Measurements from ENCODE around the gene LEF1. TPM values are rescaled to one million over a fixed set of nuclear protein-coding genes. Genes with fewer than 3 reads are reported as not detected.

LEF1 gene
- total RNA-seq, 1 donor from 2014 or later = 19.4 TPM

DNA sequence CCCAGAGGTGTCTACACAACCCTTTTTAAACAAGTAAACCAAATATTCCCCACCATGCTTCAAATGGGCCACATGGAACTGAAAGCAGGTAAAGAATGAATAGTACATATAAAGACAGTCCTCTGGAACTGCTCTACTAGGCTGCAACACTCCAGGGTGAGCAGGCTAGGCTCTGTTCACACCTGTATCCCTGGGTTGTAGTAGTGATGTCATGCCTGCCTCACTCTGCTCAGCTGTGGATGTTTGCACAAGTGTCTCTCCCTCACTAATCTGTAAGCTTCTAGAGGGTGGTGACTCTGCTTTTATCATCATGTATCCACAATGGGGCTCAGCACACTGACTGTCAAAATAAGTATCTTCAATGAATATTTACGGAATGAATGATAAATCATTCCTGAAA lies 20.4 kb downstream of the LEF1 start:
- Mint-ChIP-seq H3K27me3 (ENCODE audit: insufficient read depth, low read depth) (peaks cover 3% of the 10 kb centered on the region), H3K27ac (no peak overlapping the region), H3K4me1 (peaks cover 36% of the 10 kb centered on the region), H3K9me3 (no peaks in the 10 kb centered on the region), H3K4me3 (no peak overlapping the region), H3K36me3 (peaks cover 45% of the 10 kb centered on the region)
- Histone ChIP-seq H3K4me2 (no peak overlapping the region), H2AFZ (replicated peaks) (no peak overlapping the region), H4K20me1 (ENCODE audit: low read depth) (peaks cover 5% of the 10 kb centered on the region), H3K27me3 (no peaks in the 10 kb centered on the region), H3K36me3 (no peaks in the 10 kb centered on the region), H3K79me2 (ENCODE audit: low read depth) (no peaks in the 10 kb centered on the region), H3F3A (ENCODE audit: low read depth) (no peaks in the 10 kb centered on the region), H3K27ac (no peak overlapping the region), H3K4me3 (no peak overlapping the region), H3K9ac (no peak overlapping the region), H3K4me1 (peaks cover 17% of the 10 kb centered on the region), H3K9me3 (ENCODE audit: low read depth) (no peaks in the 10 kb centered on the region)
- no peak for DNase-seq (ENCODE audit: low spot score)
- TF ChIP-seq EZH2phosphoT487 (IDR thresholded peaks at IDR 0.05) = no peak
- TF ChIP-seq CTCF (IDR thresholded peaks at IDR 0.05) = no peak
- TF ChIP-seq EZH2 (IDR thresholded peaks at IDR 0.05) = no peak

DNA sequence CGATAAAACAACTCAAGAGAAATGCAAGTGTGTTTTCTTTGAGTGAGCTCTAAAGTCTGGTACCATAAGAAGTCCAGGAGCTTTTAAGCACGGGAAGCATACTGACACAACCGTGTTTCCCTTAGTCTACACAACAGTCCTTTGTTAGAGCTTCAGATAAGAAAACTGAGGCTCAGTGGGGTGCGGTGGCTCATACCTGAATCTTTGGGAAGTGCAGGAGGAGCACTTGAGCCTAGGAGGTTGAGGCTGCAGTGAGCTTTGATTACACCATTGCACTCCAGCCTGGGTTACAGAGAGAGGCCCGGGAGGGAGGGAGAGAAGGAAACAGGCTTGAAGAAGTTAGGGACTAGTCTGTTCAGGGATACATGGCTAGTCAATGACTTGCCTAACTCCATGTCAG lies 21.9 kb downstream of the LEF1 start:
- H3K27me3 Mint-ChIP-seq (ENCODE audit: insufficient read depth, low read depth) = peaks cover 3% of the 10 kb centered on the region

GRCh38 chr4:108146336-108146735 lies 22.4 kb downstream of the LEF1 start:
- Mint-ChIP-seq H3K36me3 (peaks cover 31% of the 10 kb centered on the region), H3K4me3 (no peak overlapping the region), H3K4me1 (peaks cover 53% of the 10 kb centered on the region), H3K27me3 (ENCODE audit: insufficient read depth, low read depth) (peaks cover 3% of the 10 kb centered on the region), H3K27ac (no peak overlapping the region), H3K9me3 (no peaks in the 10 kb centered on the region)
- Histone ChIP-seq H2AFZ (replicated peaks) (no peak overlapping the region), H3K9me3 (ENCODE audit: low read depth) (no peaks in the 10 kb centered on the region), H3K9ac (no peak overlapping the region), H3F3A (ENCODE audit: low read depth) (no peaks in the 10 kb centered on the region), H4K20me1 (ENCODE audit: low read depth) (peaks cover 5% of the 10 kb centered on the region), H3K4me2 (peak overlapping the region; percentile 20), H3K27me3 (no peaks in the 10 kb centered on the region), H3K4me3 (no peak overlapping the region), H3K79me2 (ENCODE audit: low read depth) (no peaks in the 10 kb centered on the region), H3K36me3 (no peaks in the 10 kb centered on the region), H3K27ac (no peak overlapping the region), H3K4me1 (peaks cover 26% of the 10 kb centered on the region)
- no peak for DNase-seq (ENCODE audit: low spot score)
- TF ChIP-seq EZH2 (IDR thresholded peaks at IDR 0.05) = no peak
- no peak for TF ChIP-seq EZH2phosphoT487 (IDR thresholded peaks at IDR 0.05)
- no peak for TF ChIP-seq CTCF (IDR thresholded peaks at IDR 0.05)

More for the DNA sequence above, 21.9 kb downstream of the LEF1 start:
- peaks cover 49% of the 10 kb centered on the region for H3K4me1 Mint-ChIP-seq
- no peaks in the 10 kb centered on the region for H3K79me2 ChIP-seq (ENCODE audit: low read depth)
- no peak overlapping the region for H3K27ac Mint-ChIP-seq
- H3K4me3 ChIP-seq = no peak overlapping the region
- H4K20me1 ChIP-seq (ENCODE audit: low read depth) = peaks cover 5% of the 10 kb centered on the region
- DNase-seq (ENCODE audit: low spot score) = no peak
- no peaks in the 10 kb centered on the region for H3K27me3 ChIP-seq
- H3K9me3 Mint-ChIP-seq = no peaks in the 10 kb centered on the region
- H3K27ac ChIP-seq = no peak overlapping the region
- no peak overlapping the region for H3K4me3 Mint-ChIP-seq
- no peak overlapping the region for H3K9ac ChIP-seq
- H3F3A ChIP-seq (ENCODE audit: low read depth) = no peaks in the 10 kb centered on the region
- TF ChIP-seq EZH2phosphoT487 (IDR thresholded peaks at IDR 0.05) (no peak), EZH2 (IDR thresholded peaks at IDR 0.05) (no peak), CTCF (IDR thresholded peaks at IDR 0.05) (no peak)
- H2AFZ ChIP-seq (replicated peaks) = no peak overlapping the region
- H3K4me1 ChIP-seq = peaks cover 26% of the 10 kb centered on the region
- H3K9me3 ChIP-seq (ENCODE audit: low read depth) = no peaks in the 10 kb centered on the region
- no peaks in the 10 kb centered on the region for H3K36me3 ChIP-seq
- peak overlapping the region; percentile 20 for H3K4me2 ChIP-seq
- H3K36me3 Mint-ChIP-seq = peaks cover 34% of the 10 kb centered on the region

Data from neural progenitor cell (in vitro differentiated cells).